ENCODE results near the gene RAB18. TPM values are rescaled to one million over a fixed set of nuclear protein-coding genes. Genes with fewer than 3 reads are reported as not detected.

RAB18 gene
- total and polyA plus RNA-seq, 10 of the 15 experiments (the other 5 are each of a cell fraction or from before 2014, with no cell fraction given) = 13.4 to 98.8 (median 42.1) TPM

GRCh38 chr10:27513451-27514191, 9.5 kb downstream of the RAB18 start (continued):
- TF ChIP-seq, protein P1, sequence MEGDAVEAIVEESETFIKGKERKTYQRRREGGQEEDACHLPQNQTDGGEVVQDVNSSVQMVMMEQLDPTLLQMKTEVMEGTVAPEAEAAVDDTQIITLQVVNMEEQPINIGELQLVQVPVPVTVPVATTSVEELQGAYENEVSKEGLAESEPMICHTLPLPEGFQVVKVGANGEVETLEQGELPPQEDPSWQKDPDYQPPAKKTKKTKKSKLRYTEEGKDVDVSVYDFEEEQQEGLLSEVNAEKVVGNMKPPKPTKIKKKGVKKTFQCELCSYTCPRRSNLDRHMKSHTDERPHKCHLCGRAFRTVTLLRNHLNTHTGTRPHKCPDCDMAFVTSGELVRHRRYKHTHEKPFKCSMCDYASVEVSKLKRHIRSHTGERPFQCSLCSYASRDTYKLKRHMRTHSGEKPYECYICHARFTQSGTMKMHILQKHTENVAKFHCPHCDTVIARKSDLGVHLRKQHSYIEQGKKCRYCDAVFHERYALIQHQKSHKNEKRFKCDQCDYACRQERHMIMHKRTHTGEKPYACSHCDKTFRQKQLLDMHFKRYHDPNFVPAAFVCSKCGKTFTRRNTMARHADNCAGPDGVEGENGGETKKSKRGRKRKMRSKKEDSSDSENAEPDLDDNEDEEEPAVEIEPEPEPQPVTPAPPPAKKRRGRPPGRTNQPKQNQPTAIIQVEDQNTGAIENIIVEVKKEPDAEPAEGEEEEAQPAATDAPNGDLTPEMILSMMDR (IDR thresholded peaks at IDR 0.05 in 2 of 3, conservative IDR thresholded peaks at IDR 0.05 in 1 of 3; ENCODE audit: control insufficient read depth in 2 of 3, extremely low read depth in 1 of 3, insufficient read depth in 1 of 3, low read depth in 3 of 3, low read length in 3 of 3) = no peak
- TF ChIP-seq ATF3 (IDR thresholded peaks at IDR 0.05; ENCODE audit: borderline replicate concordance, extremely low read depth, low read depth, low read length) = no peak
- no peak for TF ChIP-seq SMC3 (IDR thresholded peaks at IDR 0.05; ENCODE audit: borderline replicate concordance, low read length)
- TF ChIP-seq CBX5 (IDR thresholded peaks at IDR 0.05; ENCODE audit: low read depth) = no peak
- TF ChIP-seq RCOR1 (conservative IDR thresholded peaks at IDR 0.05; ENCODE audit: low read depth, low read length) = no peak
- TF ChIP-seq ZBTB33 (IDR thresholded peaks at IDR 0.05) = no peak

Data from GM12878 (cell line).